Sigmoid colon (tissue), 7 donors: ENCODE results near the gene PRPF39. TPM values are rescaled to one million over a fixed set of nuclear protein-coding genes. Genes with fewer than 3 reads are reported as not detected.

Experiments
- DNase-seq: peaks from one replicate; pipeline ENCODE4 v3.0.0-alpha.2; 2019
- H3K27ac ChIP-seq, 4 donors: fragments of 200-600 bp; sonication (generic); one replicate each; pipeline ENCODE4 v1.5.1; 2016 to 2019; ENCODE audit warnings: mild to moderate bottlenecking in 1 of 4
- H3K27me3 ChIP-seq, 3 donors: fragments of 200-600 bp; sonication (generic); one replicate each; pipeline ENCODE4 v1.5.1; 2019; ENCODE audit warnings: mild to moderate bottlenecking in 1 of 3
- H3K36me3 ChIP-seq, 4 donors: fragments of 200-600 bp; sonication (generic); one replicate each; pipeline ENCODE4 v1.5.1; 2016 to 2019
- H3K4me1 ChIP-seq, 4 donors: fragments of 200-600 bp; sonication (generic); one replicate each; pipeline ENCODE4 v1.5.1; 2017 to 2019
- H3K4me3 ChIP-seq, 4 donors: fragments of 200-600 bp; sonication (generic); one replicate each; pipeline ENCODE4 v1.5.1; 2017 to 2019; ENCODE audit warnings: mild to moderate bottlenecking in 2 of 4, moderate library complexity in 1 of 4
- H3K9me3 ChIP-seq, 4 donors: fragments of 200-600 bp in 3 of 4; sonication (generic) in 3 of 4; one replicate each; pipeline versions ENCODE4 v1.5.1 to v1.6.1; 2013 to 2019
- EP300 ChIP-seq, 4 donors: sonication (generic); formaldehyde crosslinking; IDR thresholded peaks; one replicate each; pipeline ENCODE4 v1.6.1; 2017; ENCODE audit warnings: antibody characterized with exemption in 4 of 4
- POLR2A ChIP-seq, 2 donors: fragments of 450-650 bp; IDR thresholded peaks; one replicate each; pipeline ENCODE4 v1.6.1; 2016; ENCODE audit warnings: antibody characterized with exemption in 2 of 2, mild to moderate bottlenecking in 2 of 2, moderate library complexity in 2 of 2
- POLR2AphosphoS5 ChIP-seq, 4 donors: sonication (generic); formaldehyde crosslinking; IDR thresholded peaks; one replicate each; pipeline ENCODE4 v1.6.1; 2017; ENCODE audit warnings: antibody characterized with exemption in 4 of 4
- WGBS, 2 donors: extraction: QIAGEN DNeasy Blood & Tissue Kit; methylation state at CpG; one replicate each; pipeline ENCODE4 v1.1.7; 2013; 5-methylcytosine and 5-hydroxymethylcytosine counted together
- intact Hi-C: fragments of 100-400 bp; cut with DNase I; formaldehyde crosslinking; loops from one replicate; pipeline ENCODE4 v1.15.1; 2023
- polyA plus RNA-seq, 3 donors: library from polyadenylated mRNA; stranded (reverse); fragments of 200-250 nt; gene quantifications; one replicate each; pipeline ENCODE4 v1.2.3, GENCODE V29; 2013
- total RNA-seq, 4 donors: library from RNA; depleted of rRNA; stranded (reverse); fragments of >200 nt; gene quantifications; one replicate each; pipeline ENCODE4 v1.1.0, GENCODE V29; 2016
- TF ChIP-seq, protein P1 (sequence below), 4 experiments: fragments of 450-650 bp in 3 of 4; fragments of 200-600 bp in 1 of 4; IDR thresholded peaks; one replicate each; pipeline ENCODE4 v1.5.1; 2016 to 2019; ENCODE audit warnings: antibody characterized with exemption in 4 of 4, mild to moderate bottlenecking in 3 of 4, moderate library complexity in 2 of 4
- donor health status: healthy with polysubstance abuse.
- donor health status: Bipolar disorder and iron deficiency.
- donor health status: healthy.

Gene PRPF39
- total and polyA plus RNA-seq, 7 donors, result 5.5 to 41.0 (median 23.2) TPM

DNA sequence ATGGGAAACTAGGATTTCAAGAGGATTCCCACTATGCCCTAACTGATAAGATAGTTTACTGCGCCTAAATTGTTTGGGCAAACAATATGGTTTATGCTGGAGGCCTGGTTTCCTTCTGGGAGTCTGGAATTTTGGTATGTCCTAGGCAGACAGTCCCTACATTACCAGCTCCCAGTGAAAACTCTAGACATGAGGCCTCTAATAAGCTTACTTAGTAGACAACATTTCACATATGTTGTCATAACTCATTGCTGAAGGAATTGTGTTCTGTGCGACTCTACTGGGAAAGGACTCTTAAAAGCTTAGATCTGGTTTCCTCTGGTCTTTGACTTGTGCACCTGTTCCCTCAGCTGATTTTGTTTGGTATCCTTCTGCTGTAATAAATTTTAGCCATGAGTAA is 18.0 kb upstream of the PRPF39 start:
- no peaks in the 10 kb centered on the region for H3K9me3 ChIP-seq
- peak overlapping the region in 3 of 4 donors; percentile 20 to 62 (median 48) for H3K27ac ChIP-seq
- TF ChIP-seq POLR2AphosphoS5 (IDR thresholded peaks at IDR 0.05), result peak in 1 of 4 donors; percentile 25
- no peak for TF ChIP-seq POLR2A (IDR thresholded peaks at IDR 0.05)
- no peak for DNase-seq
- WGBS, 2 donors, result 81 to 95% methylated on average over 2 of the region's 2 CpGs
- intact Hi-C loops, result no loop called here
- H3K36me3 ChIP-seq, result peaks cover 0 to 15% (median 0%) of the 10 kb centered on the region in 4 donors
- H3K4me1 ChIP-seq, result peaks cover 0 to 19% (median 15%) of the 10 kb centered on the region in 4 donors
- no peaks in the 10 kb centered on the region for H3K27me3 ChIP-seq
- H3K4me3 ChIP-seq, result no peak overlapping the region

DNA sequence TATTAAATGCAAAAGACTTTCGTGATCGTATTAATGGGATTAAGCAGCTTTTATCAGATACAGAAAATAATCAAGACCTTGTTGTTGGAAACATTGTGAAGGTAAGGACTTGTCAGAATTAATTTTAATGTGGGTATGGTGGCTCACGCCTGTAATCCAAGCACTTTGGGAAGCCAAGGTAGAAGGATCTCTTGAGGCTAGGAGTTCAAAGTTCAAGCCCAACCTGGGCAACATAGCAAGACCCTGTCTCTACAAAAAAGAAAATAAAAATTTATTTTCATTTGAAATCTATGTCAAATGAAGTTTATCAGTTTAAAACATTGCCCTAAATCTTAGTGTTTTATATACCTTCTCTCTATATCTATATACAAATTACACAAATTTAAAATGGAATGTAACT is 17.2 kb upstream of the PRPF39 start:
- peaks cover 0 to 15% (median 0%) of the 10 kb centered on the region in 4 donors for H3K36me3 ChIP-seq
- intact Hi-C loops, result no loop called here
- peak overlapping the region in 2 of 4 donors; percentile 48 to 62 for H3K27ac ChIP-seq
- WGBS, 2 donors, result 98 to 100% methylated on average over 3 of the region's 3 CpGs
- no peak overlapping the region for H3K4me3 ChIP-seq
- H3K9me3 ChIP-seq, result no peaks in the 10 kb centered on the region
- peaks cover 0 to 19% (median 15%) of the 10 kb centered on the region in 4 donors for H3K4me1 ChIP-seq
- TF ChIP-seq, protein P1, sequence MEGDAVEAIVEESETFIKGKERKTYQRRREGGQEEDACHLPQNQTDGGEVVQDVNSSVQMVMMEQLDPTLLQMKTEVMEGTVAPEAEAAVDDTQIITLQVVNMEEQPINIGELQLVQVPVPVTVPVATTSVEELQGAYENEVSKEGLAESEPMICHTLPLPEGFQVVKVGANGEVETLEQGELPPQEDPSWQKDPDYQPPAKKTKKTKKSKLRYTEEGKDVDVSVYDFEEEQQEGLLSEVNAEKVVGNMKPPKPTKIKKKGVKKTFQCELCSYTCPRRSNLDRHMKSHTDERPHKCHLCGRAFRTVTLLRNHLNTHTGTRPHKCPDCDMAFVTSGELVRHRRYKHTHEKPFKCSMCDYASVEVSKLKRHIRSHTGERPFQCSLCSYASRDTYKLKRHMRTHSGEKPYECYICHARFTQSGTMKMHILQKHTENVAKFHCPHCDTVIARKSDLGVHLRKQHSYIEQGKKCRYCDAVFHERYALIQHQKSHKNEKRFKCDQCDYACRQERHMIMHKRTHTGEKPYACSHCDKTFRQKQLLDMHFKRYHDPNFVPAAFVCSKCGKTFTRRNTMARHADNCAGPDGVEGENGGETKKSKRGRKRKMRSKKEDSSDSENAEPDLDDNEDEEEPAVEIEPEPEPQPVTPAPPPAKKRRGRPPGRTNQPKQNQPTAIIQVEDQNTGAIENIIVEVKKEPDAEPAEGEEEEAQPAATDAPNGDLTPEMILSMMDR (IDR thresholded peaks at IDR 0.05), result no peak
- no peaks in the 10 kb centered on the region for H3K27me3 ChIP-seq
- DNase-seq, result no peak

DNA sequence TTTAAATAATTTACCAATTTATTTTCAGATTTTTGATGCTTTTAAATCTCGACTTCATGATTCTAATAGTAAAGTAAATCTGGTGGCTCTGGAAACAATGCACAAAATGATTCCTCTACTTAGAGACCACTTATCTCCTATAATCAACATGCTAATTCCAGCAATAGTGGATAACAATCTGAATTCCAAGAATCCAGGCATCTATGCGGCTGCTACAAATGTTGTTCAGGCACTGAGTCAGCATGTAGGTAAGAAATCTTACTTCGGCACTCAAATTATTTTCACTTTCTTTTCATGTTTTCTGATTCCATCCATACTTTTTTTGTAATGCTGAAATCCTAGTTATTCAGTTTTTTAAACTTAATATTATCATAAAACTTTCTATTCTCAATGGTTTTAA is 15.5 kb upstream of the PRPF39 start:
- H3K4me3 ChIP-seq, result no peak overlapping the region
- intact Hi-C loops, result no loop called here
- no peak overlapping the region for H3K27ac ChIP-seq
- peaks cover 0 to 19% (median 0%) of the 10 kb centered on the region in 4 donors for H3K36me3 ChIP-seq
- DNase-seq, result no peak
- TF ChIP-seq, protein P1 (IDR thresholded peaks at IDR 0.05), result no peak
- TF ChIP-seq EP300 (IDR thresholded peaks at IDR 0.05) (no peak), POLR2A (IDR thresholded peaks at IDR 0.05) (no peak), POLR2AphosphoS5 (IDR thresholded peaks at IDR 0.05) (no peak)
- WGBS, 2 donors, result 92 to 97% methylated on average over 3 of the region's 3 CpGs
- H3K27me3 ChIP-seq, result no peaks in the 10 kb centered on the region
- H3K9me3 ChIP-seq, result no peaks in the 10 kb centered on the region
- H3K4me1 ChIP-seq, result peaks cover 0 to 19% (median 15%) of the 10 kb centered on the region in 4 donors

DNA sequence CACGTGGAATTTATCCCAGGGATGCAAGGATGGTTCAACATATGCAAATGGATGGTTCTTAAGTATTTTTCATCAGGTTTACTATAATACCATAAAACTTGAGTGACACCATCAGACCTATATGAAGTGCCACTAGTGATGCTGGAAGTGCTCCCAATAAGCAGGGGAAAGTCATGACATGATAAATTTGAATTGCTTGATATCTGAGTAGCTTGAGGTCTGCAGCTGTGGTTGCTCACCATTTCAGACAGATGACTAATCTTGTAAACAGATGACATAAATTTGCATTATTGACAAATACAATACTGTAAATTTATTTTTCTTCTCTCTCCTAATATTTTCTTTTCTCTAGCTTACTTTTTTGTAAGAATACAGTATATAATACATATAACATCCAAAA is 13.7 kb upstream of the PRPF39 start:
- WGBS, 2 donors, result 95 to 100% methylated on average over 1 of the region's 1 CpG
- peaks cover 0 to 26% (median 0%) of the 10 kb centered on the region in 4 donors for H3K36me3 ChIP-seq

DNA sequence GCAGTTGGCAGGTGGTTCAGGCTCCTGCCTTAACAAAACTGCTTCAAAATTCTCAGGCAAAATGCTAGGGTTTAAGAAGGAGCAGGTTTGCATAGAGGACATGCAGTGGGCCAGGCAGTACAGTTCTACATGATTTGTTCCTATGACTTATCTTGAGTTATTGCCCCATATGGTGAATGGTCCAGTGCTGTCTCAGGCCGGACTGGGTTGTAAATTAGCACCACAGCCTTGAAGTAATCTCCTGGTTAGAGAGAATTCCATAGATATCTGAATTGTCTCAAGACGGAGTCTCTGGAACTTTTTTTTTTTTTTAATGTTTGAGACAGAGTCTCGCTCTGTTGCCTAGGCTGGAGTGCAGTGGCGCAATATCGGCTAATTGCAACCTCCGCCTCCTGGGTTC is 11.8 kb upstream of the PRPF39 start:
- intact Hi-C loops, result no loop called here
- WGBS, 2 donors, result 96 to 97% methylated on average over 6 of the region's 6 CpGs
- H3K4me1 ChIP-seq, result no peaks in the 10 kb centered on the region
- H3K27me3 ChIP-seq, result no peaks in the 10 kb centered on the region
- H3K27ac ChIP-seq, result no peak overlapping the region
- H3K4me3 ChIP-seq, result no peak overlapping the region
- H3K36me3 ChIP-seq, result peaks cover 0 to 26% (median 0%) of the 10 kb centered on the region in 4 donors
- H3K9me3 ChIP-seq, result no peaks in the 10 kb centered on the region
- TF ChIP-seq POLR2AphosphoS5 (IDR thresholded peaks at IDR 0.05) (no peak), POLR2A (IDR thresholded peaks at IDR 0.05) (no peak), EP300 (IDR thresholded peaks at IDR 0.05) (no peak)
- DNase-seq, result no peak

More for the DNA sequence above, 13.7 kb upstream of the PRPF39 start:
- TF ChIP-seq POLR2A (IDR thresholded peaks at IDR 0.05) (no peak), POLR2AphosphoS5 (IDR thresholded peaks at IDR 0.05) (no peak), EP300 (IDR thresholded peaks at IDR 0.05) (no peak)
- TF ChIP-seq, protein P1 (IDR thresholded peaks at IDR 0.05), result no peak
- Histone ChIP-seq H3K27ac (no peak overlapping the region), H3K27me3 (no peaks in the 10 kb centered on the region), H3K4me3 (no peak overlapping the region), H3K4me1 (peaks cover 0 to 16% (median 13%) of the 10 kb centered on the region in 4 donors), H3K9me3 (no peaks in the 10 kb centered on the region)
- intact Hi-C loops, result no loop called here
- no peak for DNase-seq
